ACC112 (cell line): Measurements from ENCODE around the gene ADCYAP1R1.

Source experiments
- H2AFZ ChIP-seq: fragments of 200-600 bp; sonication (generic); one replicate; pipeline ENCODE4 v1.6.0; 2017; ENCODE audit warnings: antibody characterized with exemption, low read length; ENCODE audit not compliant: unreplicated experiment
- H3K27ac ChIP-seq: fragments of 200-600 bp; sonication (generic); 2 replicates; pipeline ENCODE4 v1.5.1; 2014; ENCODE audit warnings: low read depth, mild to moderate bottlenecking, antibody characterized with exemption, low read length, moderate library complexity
- H3K27me3 ChIP-seq: fragments of 200-600 bp; sonication (generic); 2 replicates; pipeline ENCODE4 v1.6.1; 2014; ENCODE audit warnings: mild to moderate bottlenecking, antibody characterized with exemption, low read length, moderate library complexity, mixed read lengths; ENCODE audit not compliant: insufficient read depth
- H3K36me3 ChIP-seq: fragments of 200-600 bp; sonication (generic); 2 replicates; pipeline ENCODE4 v1.6.1; 2016; ENCODE audit warnings: mild to moderate bottlenecking, antibody characterized with exemption, low read length, moderate library complexity, mixed read lengths; ENCODE audit not compliant: insufficient read depth
- H3K4me1 ChIP-seq: fragments of 200-600 bp; sonication (generic); one replicate; pipeline ENCODE4 v1.6.1; 2016; ENCODE audit warnings: low read length, mixed read lengths; ENCODE audit not compliant: insufficient read depth, unreplicated experiment, control insufficient read depth
- H3K4me3 ChIP-seq: fragments of 200-600 bp; sonication (generic); 2 replicates; pipeline ENCODE4 v1.5.1; 2014; ENCODE audit warnings: mild to moderate bottlenecking, low read depth, low read length
- H3K79me2 ChIP-seq: fragments of 200-600 bp; sonication (generic); one replicate; pipeline ENCODE4 v1.6.0; 2016; ENCODE audit warnings: low read length; ENCODE audit not compliant: control insufficient read depth, unreplicated experiment, insufficient read depth

Gene ADCYAP1R1

GRCh38 chr7:31091924-31092434, 39.9 kb downstream of the ADCYAP1R1 start:
- Histone ChIP-seq H3K27me3 (peaks cover 61% of the 10 kb centered on the region), H3K27ac (no peak overlapping the region), H3K79me2 (no peaks in the 10 kb centered on the region), H3K4me1 (no peaks in the 10 kb centered on the region), H3K36me3 (no peaks in the 10 kb centered on the region), H2AFZ (no peak overlapping the region), H3K4me3 (no peak overlapping the region)

- no peak overlapping the region for H3K27ac ChIP-seq
- H3K4me3 ChIP-seq, result no peak overlapping the region
- H3K36me3 ChIP-seq, result no peaks in the 10 kb centered on the region
- H3K27me3 ChIP-seq, result peaks cover 60% of the 10 kb centered on the region
- H2AFZ ChIP-seq, result no peak overlapping the region
- no peaks in the 10 kb centered on the region for H3K4me1 ChIP-seq
- H3K79me2 ChIP-seq, result no peaks in the 10 kb centered on the region
These were observed 40.5 kb downstream of the ADCYAP1R1 start for GRCh38 chr7:31092606-31093005.

- no peak overlapping the region for H2AFZ ChIP-seq
These were observed 41.2 kb downstream of the ADCYAP1R1 start for GRCh38 chr7:31093282-31093681.

GRCh38 chr7:31094271-31094670, 42.2 kb downstream of the ADCYAP1R1 start:
- no peaks in the 10 kb centered on the region for H3K36me3 ChIP-seq
- H3K4me1 ChIP-seq, result no peaks in the 10 kb centered on the region
- no peak overlapping the region for H3K27ac ChIP-seq
- peaks cover 61% of the 10 kb centered on the region for H3K27me3 ChIP-seq
- no peak overlapping the region for H3K4me3 ChIP-seq
- no peak overlapping the region for H2AFZ ChIP-seq
- H3K79me2 ChIP-seq, result no peaks in the 10 kb centered on the region

More at GRCh38 chr7:31093282-31093681, 41.2 kb downstream of the ADCYAP1R1 start:
- Histone ChIP-seq H3K4me1 (no peaks in the 10 kb centered on the region), H3K4me3 (no peak overlapping the region), H3K27ac (no peak overlapping the region), H3K27me3 (peaks cover 58% of the 10 kb centered on the region), H3K79me2 (no peaks in the 10 kb centered on the region), H3K36me3 (no peaks in the 10 kb centered on the region)

GRCh38 chr7:31095286-31096197, 43.4 kb downstream of the ADCYAP1R1 start:
- Histone ChIP-seq H3K4me3 (no peak overlapping the region), H3K27me3 (peaks cover 51% of the 10 kb centered on the region), H3K27ac (no peak overlapping the region), H2AFZ (no peak overlapping the region), H3K4me1 (no peaks in the 10 kb centered on the region), H3K79me2 (no peaks in the 10 kb centered on the region), H3K36me3 (no peaks in the 10 kb centered on the region)

- H3K79me2 ChIP-seq, result no peaks in the 10 kb centered on the region
- H3K27me3 ChIP-seq, result peaks cover 46% of the 10 kb centered on the region
- H3K27ac ChIP-seq, result no peak overlapping the region
- H3K4me3 ChIP-seq, result no peak overlapping the region
- no peak overlapping the region for H2AFZ ChIP-seq
- H3K36me3 ChIP-seq, result no peaks in the 10 kb centered on the region
- H3K4me1 ChIP-seq, result no peaks in the 10 kb centered on the region
These were observed 44.2 kb downstream of the ADCYAP1R1 start for GRCh38 chr7:31096198-31096876.

- H3K79me2 ChIP-seq, result no peaks in the 10 kb centered on the region
- no peak overlapping the region for H2AFZ ChIP-seq
- no peak overlapping the region for H3K27ac ChIP-seq
- H3K4me1 ChIP-seq, result no peaks in the 10 kb centered on the region
- no peak overlapping the region for H3K4me3 ChIP-seq
- no peaks in the 10 kb centered on the region for H3K36me3 ChIP-seq
- H3K27me3 ChIP-seq, result peaks cover 43% of the 10 kb centered on the region
These were observed 44.8 kb downstream of the ADCYAP1R1 start for GRCh38 chr7:31096877-31097258.

- no peaks in the 10 kb centered on the region for H3K36me3 ChIP-seq
- no peak overlapping the region for H2AFZ ChIP-seq
- H3K27ac ChIP-seq, result no peak overlapping the region
- H3K79me2 ChIP-seq, result no peaks in the 10 kb centered on the region
- no peak overlapping the region for H3K4me3 ChIP-seq
- H3K27me3 ChIP-seq, result peaks cover 36% of the 10 kb centered on the region
- no peaks in the 10 kb centered on the region for H3K4me1 ChIP-seq
These were observed 46.7 kb downstream of the ADCYAP1R1 start for GRCh38 chr7:31098642-31099360.

GRCh38 chr7:31099451-31100444, 47.6 kb downstream of the ADCYAP1R1 start:
- no peaks in the 10 kb centered on the region for H3K79me2 ChIP-seq
- H3K36me3 ChIP-seq, result no peaks in the 10 kb centered on the region
- no peak overlapping the region for H2AFZ ChIP-seq
- no peak overlapping the region for H3K27ac ChIP-seq
- no peak overlapping the region for H3K4me3 ChIP-seq
- peaks cover 30% of the 10 kb centered on the region for H3K27me3 ChIP-seq
- H3K4me1 ChIP-seq, result no peaks in the 10 kb centered on the region
